HEK293 (cell line): ENCODE data around the gene OR13D1.

Experiments used
- CTCF ChIA-PET: fragments of 350-600 bp; formaldehyde crosslinking; extraction: SDS; loops from one replicate; lab custom pipeline; 2021; ENCODE audit warnings: antibody characterized with exemption; lab: Yijun Ruan, JAX
- POLR2A ChIA-PET: fragments of 300-600 bp; formaldehyde crosslinking; extraction: SDS; loops from one replicate; lab custom pipeline; 2020; ENCODE audit warnings: antibody characterized with exemption, inconsistent platforms; lab: Yijun Ruan, JAX
- H3K27ac ChIP-seq: fragments of 200-500 bp; sonication (Bioruptor generic); 2 replicates; pipeline ENCODE4 v1.5.1; 2014; ENCODE audit warnings: low read depth, low read length, control low read depth, inconsistent platforms; ENCODE audit errors: extremely low read depth
- H3K36me3 ChIP-seq, 2 experiments: fragments of 200-500 bp in 1 of 2; sonication (Bioruptor generic) in 1 of 2; 1 replicate in 1 of 2; 2 replicates in 1 of 2; pipeline ENCODE4 v1.5.1; 2014 to 2017; ENCODE audit warnings: inconsistent platforms in 2 of 2, low read length in 2 of 2; ENCODE audit not compliant: control insufficient read depth in 2 of 2, insufficient read depth in 1 of 2
- H3K4me1 ChIP-seq: fragments of 200-500 bp; sonication (Bioruptor generic); 2 replicates; pipeline ENCODE4 v1.5.1; 2014; ENCODE audit warnings: mild to moderate bottlenecking, low read length, inconsistent platforms; ENCODE audit not compliant: control insufficient read depth, insufficient read depth
- H3K4me3 ChIP-seq: 2 replicates; pipeline ENCODE4 v1.5.1; 2011; ENCODE audit warnings: low read depth, mild to moderate bottlenecking, control low read depth, low read length, moderate library complexity
- H3K9me3 ChIP-seq: fragments of 200-500 bp; sonication (Bioruptor generic); 2 replicates; pipeline ENCODE4 v1.5.1; 2014; ENCODE audit warnings: low read depth, low read length, inconsistent platforms; ENCODE audit not compliant: control insufficient read depth, insufficient read depth
- AEBP2 ChIP-seq: fragments of 450-650 bp; formaldehyde crosslinking; IDR thresholded peaks from 2 replicates; pipeline ENCODE4 v1.5.1; 2016; ENCODE audit warnings: missing biosample characterization, missing genetic modification characterization, borderline replicate concordance
- GLIS1 ChIP-seq: fragments of 450-650 bp; formaldehyde crosslinking; IDR thresholded peaks from 2 replicates; pipeline ENCODE4 v1.5.1; 2016; ENCODE audit warnings: missing biosample characterization, missing genetic modification characterization
- GLIS2 ChIP-seq: fragments of 450-650 bp; formaldehyde crosslinking; IDR thresholded peaks from 2 replicates; pipeline ENCODE4 v1.5.1; 2016; ENCODE audit warnings: missing biosample characterization, missing genetic modification characterization
- HOXA7 ChIP-seq: sonication (generic); formaldehyde crosslinking; IDR thresholded peaks from 2 replicates; pipeline ENCODE4 v1.8.1; 2022; ENCODE audit warnings: missing genetic modification reagents, borderline replicate concordance
- KLF16 ChIP-seq: fragments of 450-650 bp; formaldehyde crosslinking; IDR thresholded peaks from 2 replicates; pipeline ENCODE4 v1.5.1; 2017; ENCODE audit warnings: missing biosample characterization, missing genetic modification characterization
- REPIN1 ChIP-seq: fragments of 450-650 bp; formaldehyde crosslinking; IDR thresholded peaks from 2 replicates; pipeline ENCODE4 v1.5.1; 2017; ENCODE audit warnings: missing biosample characterization, missing genetic modification characterization, low read depth
- TRIM28 ChIP-seq: IDR thresholded peaks from 2 replicates; pipeline ENCODE4 v1.6.1; 2011; ENCODE audit warnings: low read length, control low read depth, borderline replicate concordance
- ZBTB10 ChIP-seq: fragments of 450-650 bp; formaldehyde crosslinking; IDR thresholded peaks from 2 replicates; pipeline ENCODE4 v1.5.1; 2016; ENCODE audit warnings: missing biosample characterization, missing genetic modification characterization
- ZBTB7A ChIP-seq: fragments of 450-650 bp; formaldehyde crosslinking; IDR thresholded peaks from 2 replicates; pipeline ENCODE4 v1.5.1; 2016; ENCODE audit warnings: low read depth, missing biosample characterization, missing genetic modification characterization
- ZBTB8A ChIP-seq: fragments of 450-650 bp; formaldehyde crosslinking; IDR thresholded peaks from 2 replicates; pipeline ENCODE4 v1.5.1; 2016; ENCODE audit warnings: missing biosample characterization, missing genetic modification characterization
- ZNF114 ChIP-seq: fragments of 450-650 bp; formaldehyde crosslinking; IDR thresholded peaks from 2 replicates; pipeline ENCODE4 v1.5.0; 2017; ENCODE audit warnings: missing biosample characterization, missing genetic modification characterization
- ZNF121 ChIP-seq: fragments of 450-650 bp; formaldehyde crosslinking; IDR thresholded peaks from 2 replicates; pipeline ENCODE4 v1.5.1; 2016; ENCODE audit warnings: missing biosample characterization, missing genetic modification characterization
- ZNF211 ChIP-seq: fragments of 450-650 bp; formaldehyde crosslinking; IDR thresholded peaks from 2 replicates; pipeline ENCODE4 v1.5.1; 2016; ENCODE audit warnings: low read depth, missing biosample characterization, missing genetic modification characterization
- ZNF223 ChIP-seq: fragments of 450-650 bp; formaldehyde crosslinking; IDR thresholded peaks from 2 replicates; pipeline ENCODE4 v1.5.1; 2016; ENCODE audit warnings: missing biosample characterization, missing genetic modification characterization
- ZNF302 ChIP-seq: fragments of 450-650 bp; formaldehyde crosslinking; IDR thresholded peaks from 2 replicates; pipeline ENCODE4 v1.5.1; 2016; ENCODE audit warnings: missing biosample characterization, missing genetic modification characterization, low read depth
- ZNF324 ChIP-seq: fragments of 450-650 bp; formaldehyde crosslinking; IDR thresholded peaks from 2 replicates; pipeline ENCODE4 v1.5.1; 2016; ENCODE audit warnings: missing biosample characterization, missing genetic modification characterization
- ZNF394 ChIP-seq: fragments of 450-650 bp; formaldehyde crosslinking; IDR thresholded peaks from 2 replicates; pipeline ENCODE4 v1.5.1; 2016; ENCODE audit warnings: missing biosample characterization, missing genetic modification characterization, mild to moderate bottlenecking, moderate library complexity, borderline replicate concordance
- ZNF398 ChIP-seq: fragments of 450-650 bp; formaldehyde crosslinking; IDR thresholded peaks from 2 replicates; pipeline ENCODE4 v1.5.1; 2017; ENCODE audit warnings: missing biosample characterization, missing genetic modification characterization
- ZNF518A ChIP-seq: fragments of 450-650 bp; formaldehyde crosslinking; conservative IDR thresholded peaks from 2 replicates; pipeline ENCODE4 v1.5.1; 2016; ENCODE audit warnings: low read depth, missing biosample characterization, missing genetic modification characterization
- ZNF548 ChIP-seq: fragments of 450-650 bp; formaldehyde crosslinking; IDR thresholded peaks from 2 replicates; pipeline ENCODE4 v1.5.1; 2016; ENCODE audit warnings: missing biosample characterization, missing genetic modification characterization
- ZNF571 ChIP-seq: fragments of 450-650 bp; formaldehyde crosslinking; IDR thresholded peaks from 2 replicates; pipeline ENCODE4 v1.5.0; 2017; ENCODE audit warnings: missing biosample characterization, missing genetic modification characterization
- ZNF596 ChIP-seq: fragments of 450-650 bp; IDR thresholded peaks from 2 replicates; pipeline ENCODE4 v1.5.0; 2018; ENCODE audit warnings: missing biosample characterization, mild to moderate bottlenecking, missing genetic modification characterization, moderate library complexity
- ZNF645 ChIP-seq: fragments of 450-650 bp; formaldehyde crosslinking; IDR thresholded peaks from 2 replicates; pipeline ENCODE4; 2016; ENCODE audit warnings: missing biosample characterization, missing genetic modification characterization
- ZNF837 ChIP-seq: fragments of 450-650 bp; formaldehyde crosslinking; IDR thresholded peaks from 2 replicates; pipeline ENCODE4 v1.5.1; 2016; ENCODE audit warnings: missing biosample characterization, missing genetic modification characterization

OR13D1 gene

GRCh38 chr9:104694218-104694617 is at the start of gene OR13D1:
TSS of gene OR13D1 (plus strand) at chr9:104694518. CDS start at chr9:104694518, 0 bp downstream.
- Histone ChIP-seq H3K4me3 (no peak within 1 kb of the TSS), H3K4me1 (no peaks in the 10 kb centered on the region), H3K9me3 (no peaks in the 10 kb centered on the region), H3K36me3 (no peaks in the 10 kb centered on the region), H3K27ac (no peak within 1 kb of the TSS)
- TF ChIP-seq GLIS1 (tag by site-specific recombination) (no peak), ZNF548 (tag by site-specific recombination) (no peak), HOXA7 (CRISPR knock-in tag) (no peak), ZNF114 (tag by site-specific recombination) (no peak), ZNF596 (tag by site-specific recombination) (no peak), ZNF518A (tag by site-specific recombination) (no peak), GLIS2 (tag by site-specific recombination) (no peak), ZNF324 (tag by site-specific recombination) (no peak), ZNF211 (tag by site-specific recombination) (no peak), ZNF121 (tag by site-specific recombination) (no peak), ZBTB7A (tag by site-specific recombination) (no peak), TRIM28 (no peak), ZBTB8A (tag by site-specific recombination) (no peak), ZNF837 (tag by site-specific recombination) (no peak)
- POLR2A ChIA-PET = no interaction called here
- CTCF ChIA-PET = interaction anchor here (0.6 kb wide), 1 partner anchor 1837 kb away, joined by 3 read pairs; no protein-coding TSS in a partner anchor

GRCh38 chr9:104658496-104659195 is 35.7 kb upstream of the OR13D1 start:
- no peak overlapping the region for H3K4me3 ChIP-seq
- no peaks in the 10 kb centered on the region for H3K36me3 ChIP-seq
- H3K4me1 ChIP-seq = no peaks in the 10 kb centered on the region
- no peak overlapping the region for H3K27ac ChIP-seq
- POLR2A ChIA-PET = no interaction called here
- CTCF ChIA-PET = no interaction called here
- no peaks in the 10 kb centered on the region for H3K9me3 ChIP-seq
- TF ChIP-seq AEBP2 (tag by site-specific recombination) (no peak), KLF16 (tag by site-specific recombination) (no peak), ZNF645 (tag by site-specific recombination) (no peak), ZNF394 (no peak), ZNF571 (tag by site-specific recombination) (no peak), ZNF223 (no peak), ZBTB10 (tag by site-specific recombination) (no peak), ZNF302 (tag by site-specific recombination) (no peak), REPIN1 (no peak), ZNF398 (no peak)
